Central memory CD4-positive, alpha-beta T cell (primary cell): ENCODE measurements around the gene DIP2A.

Experiments used
- DNase-seq: peaks from one replicate; pipeline ENCODE4 v3.0.0; 2022

DIP2A gene

GRCh38 chr21:46600305-46600704 lies 141.6 kb downstream of the DIP2A start:
- no peak for DNase-seq

DNA sequence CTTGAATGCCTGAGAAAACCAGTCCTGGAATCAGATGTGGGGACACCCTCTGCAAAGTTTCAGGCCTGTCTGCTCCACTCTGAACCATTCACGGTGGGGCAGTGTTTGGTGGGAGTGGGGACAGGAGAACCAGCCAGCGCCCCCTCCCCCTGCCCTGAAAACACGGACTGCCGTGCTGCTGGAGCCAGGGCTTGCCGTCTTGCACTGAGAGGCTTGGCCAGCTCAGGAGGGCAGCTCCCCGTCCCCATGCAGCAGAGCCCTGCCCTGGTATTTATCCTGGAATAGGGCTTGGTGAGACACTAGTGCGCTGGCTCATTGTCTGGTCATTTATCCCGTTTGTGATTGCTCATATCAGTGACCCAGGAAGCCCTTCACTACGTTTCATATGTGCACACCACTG lies 142.3 kb downstream of the DIP2A start:
- DNase-seq: no peak

GRCh38 chr21:46603228-46603627 lies 144.5 kb downstream of the DIP2A start:
- DNase-seq: no peak

- no peak for DNase-seq
These were observed 145.8 kb downstream of the DIP2A start for GRCh38 chr21:46604329-46604974.

- no peak for DNase-seq
These were observed 146.5 kb downstream of the DIP2A start, which contains the start of gene S100B for GRCh38 chr21:46604975-46605766. TSS of gene S100B (minus strand) at chr21:46605082. CDS start at chr21:46602415, 2,667 bp downstream.

GRCh38 chr21:46605767-46606426 lies 147.2 kb downstream of the DIP2A start:
- peak; percentile 38 for DNase-seq

- DNase-seq: no peak
These were observed 147.7 kb downstream of the DIP2A start for GRCh38 chr21:46606427-46606813.

DNA sequence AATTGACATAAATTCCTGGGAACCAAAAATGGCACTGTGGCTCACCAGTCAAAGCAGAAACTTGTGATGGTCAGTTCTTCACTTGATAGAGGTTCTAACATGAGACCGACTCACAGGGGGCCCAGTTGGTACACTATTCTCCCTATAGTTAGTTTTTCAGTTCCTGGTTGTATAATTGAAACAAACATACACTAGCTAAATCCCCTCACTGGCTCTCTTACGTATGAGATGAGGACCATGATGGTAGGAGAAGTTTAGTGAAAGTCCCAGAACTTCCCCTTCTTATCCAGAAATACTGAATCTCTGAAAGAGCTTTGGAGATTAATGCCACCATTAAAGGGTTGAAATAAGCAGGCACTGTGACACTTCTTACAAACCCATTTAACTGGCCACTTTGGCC lies 148.9 kb downstream of the DIP2A start:
- DNase-seq: no peak

- DNase-seq: no peak
These were observed 150.0 kb downstream of the DIP2A start for GRCh38 chr21:46608672-46609111.

DNA sequence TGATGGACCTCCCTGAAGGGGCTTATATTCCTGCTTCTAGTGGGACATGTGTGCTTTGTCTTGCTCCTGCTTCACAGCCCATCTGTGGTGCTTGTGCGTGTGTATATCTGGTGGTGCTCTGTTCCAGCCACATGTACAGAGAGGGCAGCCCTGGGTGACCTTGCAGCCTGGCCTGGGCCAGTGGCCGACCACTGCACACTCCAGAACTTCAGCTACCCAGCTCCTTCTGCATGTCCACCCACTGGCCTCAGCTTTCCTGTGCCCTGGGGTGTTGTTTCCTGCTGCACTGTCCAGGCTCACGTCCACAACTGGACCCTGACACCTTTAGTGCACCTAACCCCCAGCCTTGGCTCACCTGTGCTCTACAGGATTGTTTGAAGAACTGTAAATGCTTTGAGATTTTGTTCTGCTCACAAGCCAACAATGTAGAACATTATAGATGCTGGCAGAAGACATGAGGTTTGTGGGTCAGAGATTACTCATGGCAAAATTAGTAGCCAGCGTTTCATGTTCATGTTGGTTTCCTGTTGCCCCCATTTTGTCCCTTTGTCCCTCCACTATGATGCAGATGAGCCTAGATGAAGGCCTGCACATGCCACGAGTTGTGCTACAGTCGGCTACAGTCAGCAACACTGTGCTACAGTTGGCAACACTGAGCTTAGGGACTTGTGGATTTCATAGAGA lies 151.5 kb downstream of the DIP2A start:
- no peak for DNase-seq

DNA sequence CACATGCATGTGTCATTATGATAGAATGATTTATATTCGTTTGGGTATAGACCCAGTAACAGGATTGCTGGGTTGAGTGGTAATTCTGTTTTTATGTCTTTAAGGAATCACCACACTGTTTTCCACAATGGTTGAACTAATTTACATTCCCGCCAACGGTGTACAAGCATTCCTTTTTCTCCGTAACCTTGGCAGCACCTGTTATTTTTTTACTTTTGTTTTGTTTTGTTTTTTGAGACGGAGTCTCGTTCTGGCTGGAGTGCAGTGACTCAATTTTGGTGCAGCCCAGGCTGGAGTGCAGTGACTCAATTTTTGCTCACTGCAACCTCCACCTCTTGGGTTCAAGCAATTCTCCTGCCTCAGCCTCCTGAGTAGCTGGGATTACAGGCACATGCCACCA lies 154.7 kb downstream of the DIP2A start:
- DNase-seq: no peak

DNA sequence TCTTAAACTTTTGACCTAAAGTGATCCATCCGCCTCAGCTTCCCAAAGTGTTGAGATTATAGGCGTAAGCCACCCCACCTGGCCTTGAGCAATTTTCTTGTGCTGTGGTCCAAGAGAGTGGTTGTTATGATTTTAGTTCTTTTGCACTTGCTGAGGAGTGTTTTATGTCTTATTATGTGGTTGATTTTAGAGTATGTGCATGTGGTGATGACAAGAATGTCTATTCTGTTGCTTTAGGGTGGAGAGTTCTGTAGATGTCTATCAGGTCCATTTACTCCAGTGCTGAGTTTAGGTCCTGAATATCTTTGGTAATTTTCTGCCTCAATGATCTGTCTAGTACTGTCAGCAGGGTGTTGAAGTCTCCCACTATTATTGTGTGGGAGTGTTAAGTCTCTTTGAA lies 157.4 kb downstream of the DIP2A start:
- no peak for DNase-seq

DNA sequence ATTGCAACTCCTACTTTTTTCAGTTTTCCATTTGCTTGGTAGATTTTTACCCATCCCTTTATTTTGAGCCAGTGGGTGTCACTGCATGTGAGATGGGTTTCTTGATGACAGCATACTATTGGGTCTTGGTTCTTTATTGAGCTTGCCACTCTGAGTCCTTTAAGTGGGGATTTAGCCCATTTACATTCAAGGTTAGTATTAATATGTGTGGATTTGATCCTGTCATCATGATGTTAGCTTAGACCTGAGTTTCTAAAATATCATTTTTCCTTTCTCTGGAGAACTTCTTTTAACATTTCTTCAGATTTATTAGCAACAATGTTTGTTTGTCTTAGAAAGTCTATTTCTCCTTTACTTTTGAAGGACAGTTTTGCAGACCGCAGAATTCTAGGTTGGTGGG lies 158.0 kb downstream of the DIP2A start:
- no peak for DNase-seq

DNA sequence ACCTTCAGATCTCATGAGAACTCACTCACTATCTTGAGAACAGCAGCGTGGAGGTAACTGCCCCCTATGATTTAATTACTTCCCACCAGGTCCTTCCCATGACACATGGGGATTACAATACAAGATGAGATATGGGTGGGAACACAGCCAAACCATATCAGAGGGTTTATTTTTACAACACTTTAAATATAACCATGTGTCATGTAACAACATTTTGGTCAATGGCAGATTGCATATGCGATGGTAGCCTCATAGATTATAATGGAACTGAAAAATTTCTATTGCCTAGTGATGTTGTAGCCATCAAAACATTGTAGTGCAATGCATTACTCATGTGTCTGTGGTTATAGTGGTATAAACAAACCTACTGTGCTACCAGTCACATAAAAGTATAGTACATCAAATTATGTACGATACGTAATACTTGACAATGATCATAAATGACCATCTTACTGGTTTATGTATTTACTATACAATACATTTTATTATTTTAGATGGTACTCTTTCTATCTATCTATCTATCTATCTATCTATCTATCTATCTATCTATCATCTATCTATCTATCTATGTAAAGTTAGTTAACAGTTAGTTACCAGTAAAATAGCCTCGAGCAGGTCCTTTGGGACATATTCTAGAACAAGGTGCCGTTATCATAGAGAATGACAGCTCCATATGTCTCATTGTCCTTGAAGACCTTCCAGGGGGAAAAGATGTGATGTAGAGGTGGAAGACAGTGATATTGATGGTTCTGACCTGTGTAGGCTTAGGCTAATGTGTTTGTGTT lies 158.8 kb downstream of the DIP2A start:
- no peak for DNase-seq

DNA sequence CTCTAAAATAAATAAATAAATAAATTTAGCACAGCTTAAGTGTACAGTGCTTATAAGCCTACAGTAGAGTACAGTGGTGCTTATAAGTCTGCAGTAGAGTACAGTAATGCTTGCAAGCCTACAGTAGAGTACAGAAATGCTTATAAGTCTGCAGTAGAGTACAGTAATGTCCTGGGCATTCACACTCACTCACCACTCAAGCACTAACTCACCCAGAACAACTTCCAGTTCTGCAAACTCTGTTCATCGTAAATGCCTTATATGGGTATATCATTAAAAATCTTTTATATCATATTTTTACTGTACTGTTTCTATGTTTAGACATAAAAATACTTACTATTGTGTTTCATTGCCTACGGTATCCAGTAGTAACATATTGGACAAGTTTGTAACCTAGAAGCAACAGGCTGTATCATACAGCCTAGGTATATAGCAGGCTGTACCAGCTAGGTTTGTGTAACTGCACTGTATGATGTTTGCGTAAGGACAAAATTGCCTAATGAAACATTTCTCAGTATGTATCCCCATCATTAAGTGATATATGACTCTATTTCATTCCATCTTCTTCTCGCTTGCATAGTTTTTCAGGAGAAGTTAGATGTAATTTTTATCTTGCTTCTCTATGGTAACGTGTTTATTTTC lies 160.2 kb downstream of the DIP2A start:
- no peak for DNase-seq
